ENCODE measurements around the gene RAB11FIP5. TPM values are rescaled to one million over a fixed set of nuclear protein-coding genes. Genes with fewer than 3 reads are reported as not detected.
A peak's percentile ranks its signal among the peaks of the same experiment; 100 is the strongest.

The RAB11FIP5 gene
- total RNA-seq, 1 experiment from 2014 or later = 12.9 TPM

- POLR2A ChIA-PET (ENCODE audit: low non-redundant PET) = no interaction called here
- H3K27me3 ChIP-seq (replicated peaks; ENCODE audit: insufficient read depth, low read depth, low read length, poor library complexity) = no peaks in the 10 kb centered on the region
- BruUV-seq (replicated peaks) = no TSS peak
- H3K27ac ChIP-seq (ENCODE audit: low read depth, low read length, poor library complexity, severe bottlenecking) = peak overlapping the region; percentile 50
- CTCF ChIA-PET = interaction anchor here (0.5 to 0.7 kb wide), 2 partner anchors 165 to 890 kb away, joined by 3 read pairs; no protein-coding TSS in a partner anchor
- H3K36me3 ChIP-seq (ENCODE audit: insufficient read depth, low read length, poor library complexity, severe bottlenecking) = no peaks in the 10 kb centered on the region
- H3K4me3 ChIP-seq (ENCODE audit: low read depth, low read length, poor library complexity, severe bottlenecking) = no peak overlapping the region
- TF ChIP-seq CTCF (conservative IDR thresholded peaks at IDR 0.05; ENCODE audit: low read depth, low read length) = no peak
- TF ChIP-seq EZH2 (IDR thresholded peaks at IDR 0.05; ENCODE audit: borderline replicate concordance, low read depth, low read length, poor library complexity, severe bottlenecking) = no peak
- peaks cover 10% of the 10 kb centered on the region for H3K4me1 ChIP-seq (ENCODE audit: insufficient read depth, low read length, poor library complexity, severe bottlenecking)
- no peaks in the 10 kb centered on the region for H3K9me3 ChIP-seq (ENCODE audit: low read depth, low read length, poor library complexity, severe bottlenecking)
- intact Hi-C loops (cut with micrococcal nuclease; ENCODE audit: unreplicated experiment) = no loop called here
- no peak for DNase-seq (ENCODE audit: low spot score)
These were observed 49.3 kb downstream of the RAB11FIP5 start for GRCh38 chr2:73063472-73063871.

GRCh38 chr2:73059106-73059505 is 53.6 kb downstream of the RAB11FIP5 start:
- H3K9me3 ChIP-seq (ENCODE audit: low read depth, low read length, poor library complexity, severe bottlenecking) = peaks cover 11% of the 10 kb centered on the region
- BruUV-seq (replicated peaks) = no TSS peak
- DNase-seq (ENCODE audit: low spot score) = no peak
- no peak overlapping the region for H3K27ac ChIP-seq (ENCODE audit: low read depth, low read length, poor library complexity, severe bottlenecking)
- H3K4me1 ChIP-seq (ENCODE audit: insufficient read depth, low read length, poor library complexity, severe bottlenecking) = peaks cover 7% of the 10 kb centered on the region
- H3K4me3 ChIP-seq (ENCODE audit: low read depth, low read length, poor library complexity, severe bottlenecking) = no peak overlapping the region
- no peaks in the 10 kb centered on the region for H3K27me3 ChIP-seq (replicated peaks; ENCODE audit: insufficient read depth, low read depth, low read length, poor library complexity)
- ChIA-PET CTCF (no interaction called here), POLR2A (ENCODE audit: low non-redundant PET) (no interaction called here)
- TF ChIP-seq EZH2 (IDR thresholded peaks at IDR 0.05; ENCODE audit: borderline replicate concordance, low read depth, low read length, poor library complexity, severe bottlenecking) (no peak), CTCF (conservative IDR thresholded peaks at IDR 0.05; ENCODE audit: low read depth, low read length) (no peak)
- intact Hi-C loops (cut with micrococcal nuclease; ENCODE audit: unreplicated experiment) = no loop called here
- H3K36me3 ChIP-seq (ENCODE audit: insufficient read depth, low read length, poor library complexity, severe bottlenecking) = peaks cover 9% of the 10 kb centered on the region

- POLR2A ChIA-PET (ENCODE audit: low non-redundant PET) = no interaction called here
- no peak overlapping the region for H3K4me3 ChIP-seq (ENCODE audit: low read depth, low read length, poor library complexity, severe bottlenecking)
- H3K9me3 ChIP-seq (ENCODE audit: low read depth, low read length, poor library complexity, severe bottlenecking) = peaks cover 11% of the 10 kb centered on the region
- intact Hi-C loops (cut with micrococcal nuclease; ENCODE audit: unreplicated experiment) = no loop called here
- TF ChIP-seq CTCF (conservative IDR thresholded peaks at IDR 0.05; ENCODE audit: low read depth, low read length) (no peak), EZH2 (IDR thresholded peaks at IDR 0.05; ENCODE audit: borderline replicate concordance, low read depth, low read length, poor library complexity, severe bottlenecking) (no peak)
- peaks cover 9% of the 10 kb centered on the region for H3K36me3 ChIP-seq (ENCODE audit: insufficient read depth, low read length, poor library complexity, severe bottlenecking)
- no peaks in the 10 kb centered on the region for H3K4me1 ChIP-seq (ENCODE audit: insufficient read depth, low read length, poor library complexity, severe bottlenecking)
- H3K27ac ChIP-seq (ENCODE audit: low read depth, low read length, poor library complexity, severe bottlenecking) = no peak overlapping the region
- no TSS peak for BruUV-seq (replicated peaks)
- no peak for DNase-seq (ENCODE audit: low spot score)
- H3K27me3 ChIP-seq (replicated peaks; ENCODE audit: insufficient read depth, low read depth, low read length, poor library complexity) = no peaks in the 10 kb centered on the region
- CTCF ChIA-PET = no interaction called here
These were observed 57.8 kb downstream of the RAB11FIP5 start for GRCh38 chr2:73054980-73055379.
